GM21786 (cell line): ENCODE data around the gene BHMT2.

ENCODE experiments used
- ATAC-seq: cut with Tn5 transposase; IDR thresholded peaks from one replicate; pipeline ENCODE4 v1.9.1; 2021; ENCODE audit not compliant: unreplicated experiment

The BHMT2 gene

DNA sequence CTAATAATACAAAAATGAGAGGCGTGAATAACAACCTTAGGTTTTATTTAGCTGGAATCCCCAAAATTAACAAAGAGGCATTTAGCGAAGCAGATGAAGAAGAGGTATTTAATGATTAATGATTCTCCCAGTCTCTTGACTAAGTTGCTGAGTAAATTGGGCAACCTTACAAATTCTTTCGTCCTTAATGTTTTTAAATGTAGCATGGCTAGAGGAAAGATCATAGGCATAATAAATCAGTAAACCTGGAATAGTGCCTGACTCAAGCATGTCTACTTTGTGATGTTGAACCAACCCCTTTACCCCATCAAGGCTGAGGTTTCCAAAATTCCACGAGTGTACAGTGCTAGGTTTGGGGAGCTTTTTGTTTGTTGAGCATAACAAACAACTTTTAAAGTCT lies 49.9 kb downstream of the BHMT2 start:
- no peak for ATAC-seq

DNA sequence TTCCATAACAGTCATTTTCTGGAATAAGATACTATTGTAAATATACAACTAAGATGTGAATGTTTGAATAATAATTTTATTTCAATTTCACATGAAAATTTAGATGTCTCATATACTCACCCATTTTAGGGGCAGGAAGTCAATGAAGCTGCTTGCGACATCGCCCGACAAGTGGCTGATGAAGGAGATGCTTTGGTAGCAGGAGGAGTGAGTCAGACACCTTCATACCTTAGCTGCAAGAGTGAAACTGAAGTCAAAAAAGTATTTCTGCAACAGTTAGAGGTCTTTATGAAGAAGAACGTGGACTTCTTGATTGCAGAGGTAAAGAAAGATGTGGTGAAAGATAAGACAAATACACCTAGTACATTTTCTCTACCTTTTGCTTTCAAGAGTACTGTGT lies 50.7 kb downstream of the BHMT2 start:
- no peak for ATAC-seq

DNA sequence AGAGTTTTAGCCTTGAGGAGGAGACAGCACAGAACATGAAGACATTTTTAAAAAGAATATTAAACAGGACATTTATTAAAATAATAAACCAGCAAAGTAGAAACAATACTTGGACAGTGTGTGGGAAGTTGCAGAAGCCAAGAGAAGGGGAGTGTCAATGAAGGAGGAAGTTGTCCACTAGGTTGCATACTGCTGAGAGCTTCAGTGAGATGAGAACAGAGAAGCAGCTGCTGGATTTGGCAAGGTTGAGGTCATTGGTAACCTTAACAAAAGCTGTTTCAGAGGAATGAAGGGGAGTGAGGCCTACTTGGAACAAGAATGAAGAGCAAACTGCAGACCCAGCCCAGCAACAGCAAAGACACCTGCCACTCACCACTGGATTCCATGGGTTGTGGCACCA lies 53.4 kb downstream of the BHMT2 start:
- no peak for ATAC-seq

DNA sequence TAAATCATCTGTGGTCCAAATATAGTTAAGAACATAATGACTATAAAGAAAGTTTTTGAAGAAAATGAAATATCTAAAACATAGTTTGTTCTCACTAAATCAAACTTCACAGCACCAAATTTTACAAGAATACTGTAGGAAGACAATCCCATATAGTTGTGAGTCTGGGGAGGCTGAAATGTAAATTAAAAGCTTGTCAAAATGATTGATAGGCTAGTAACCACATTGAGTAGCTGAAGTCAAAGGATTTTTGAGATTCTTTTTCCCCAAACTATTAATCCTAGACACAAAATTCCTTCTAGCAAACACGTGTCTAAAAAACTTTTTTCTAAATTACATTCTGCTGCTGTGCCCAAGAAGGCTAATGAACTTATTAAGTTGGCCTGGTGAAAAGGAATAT lies 55.0 kb downstream of the BHMT2 start:
- ATAC-seq, result no peak

DNA sequence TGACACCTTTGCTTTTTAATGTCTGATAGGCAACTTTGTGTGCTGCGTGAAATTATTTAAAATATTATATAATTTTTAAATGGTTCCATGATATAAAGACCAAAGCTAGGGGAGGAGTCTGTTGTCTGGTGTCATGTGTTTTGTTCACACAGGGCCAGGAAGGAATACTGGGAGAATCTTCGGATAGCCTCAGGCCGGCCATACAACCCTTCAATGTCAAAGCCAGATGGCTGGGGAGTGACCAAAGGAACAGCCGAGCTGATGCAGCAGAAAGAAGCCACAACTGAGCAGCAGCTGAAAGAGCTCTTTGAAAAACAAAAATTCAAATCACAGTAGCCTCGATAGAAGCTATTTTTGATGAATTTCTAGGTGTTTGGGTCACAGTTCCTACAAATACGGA lies 61.2 kb downstream of the BHMT2 start:
- ATAC-seq, result no peak

DNA sequence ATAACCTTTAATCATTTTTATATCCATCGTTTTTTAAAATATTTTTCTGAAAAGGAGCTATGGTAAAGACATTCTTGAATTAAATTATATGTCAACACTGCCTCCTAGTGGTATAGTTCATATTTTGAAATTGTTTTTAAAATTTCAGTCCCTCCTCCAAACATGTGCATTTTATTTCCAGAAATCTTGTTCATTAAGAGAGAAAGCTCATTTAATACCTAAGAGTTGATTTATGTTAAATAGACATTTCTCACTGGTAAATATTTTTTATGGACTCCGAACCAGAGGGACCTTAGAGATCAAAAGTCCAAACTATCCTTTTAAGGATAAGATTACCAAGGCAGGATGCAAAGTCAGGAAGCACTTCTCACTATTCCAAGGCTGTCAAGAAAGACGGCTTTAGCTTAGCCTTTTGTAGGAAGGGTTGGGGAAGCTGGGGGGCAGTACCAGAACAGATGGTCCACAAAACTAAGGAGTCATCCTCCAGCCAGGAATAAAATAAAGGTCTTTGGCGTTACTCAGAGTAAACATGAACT lies 63.6 kb downstream of the BHMT2 start:
- ATAC-seq, result no peak

DNA sequence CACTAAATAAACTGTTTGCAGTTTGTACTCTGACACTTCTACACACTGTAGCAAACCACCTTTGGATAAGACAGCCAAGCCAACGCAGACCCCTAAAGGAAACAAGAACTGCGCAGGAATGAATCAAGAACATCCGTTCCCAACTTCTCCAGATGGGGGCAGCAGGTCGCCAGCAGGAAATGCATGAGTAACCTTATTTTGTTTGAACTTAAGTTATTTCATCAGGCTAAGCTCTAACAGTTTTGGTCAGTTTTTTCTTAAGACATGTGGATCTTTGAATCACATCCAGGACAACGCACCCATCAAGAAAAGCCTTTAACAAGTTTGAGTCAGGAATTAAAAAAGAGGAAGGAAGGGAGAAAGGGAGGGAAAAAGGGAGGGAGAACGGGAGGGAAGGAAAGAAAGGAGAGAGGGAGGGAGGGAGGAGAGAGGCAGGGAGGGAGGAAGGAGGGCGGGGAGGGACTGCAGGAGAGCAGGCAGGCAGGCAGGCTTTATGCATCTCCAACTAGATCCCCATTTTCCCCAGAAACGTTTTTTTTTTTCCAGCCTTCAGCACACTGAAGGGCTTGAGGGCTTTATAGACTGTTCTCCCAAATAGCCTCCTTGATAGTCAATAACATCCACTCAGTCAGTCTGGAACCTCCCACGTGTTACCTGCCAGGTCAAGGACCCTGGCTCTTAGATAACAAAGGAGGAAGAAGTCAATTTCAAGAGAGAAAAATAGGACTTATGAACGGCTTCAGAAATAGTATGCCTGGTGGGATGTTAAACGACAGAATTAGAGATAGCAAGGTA lies 64.3 kb downstream of the BHMT2 start:
- ATAC-seq, result no peak

DNA sequence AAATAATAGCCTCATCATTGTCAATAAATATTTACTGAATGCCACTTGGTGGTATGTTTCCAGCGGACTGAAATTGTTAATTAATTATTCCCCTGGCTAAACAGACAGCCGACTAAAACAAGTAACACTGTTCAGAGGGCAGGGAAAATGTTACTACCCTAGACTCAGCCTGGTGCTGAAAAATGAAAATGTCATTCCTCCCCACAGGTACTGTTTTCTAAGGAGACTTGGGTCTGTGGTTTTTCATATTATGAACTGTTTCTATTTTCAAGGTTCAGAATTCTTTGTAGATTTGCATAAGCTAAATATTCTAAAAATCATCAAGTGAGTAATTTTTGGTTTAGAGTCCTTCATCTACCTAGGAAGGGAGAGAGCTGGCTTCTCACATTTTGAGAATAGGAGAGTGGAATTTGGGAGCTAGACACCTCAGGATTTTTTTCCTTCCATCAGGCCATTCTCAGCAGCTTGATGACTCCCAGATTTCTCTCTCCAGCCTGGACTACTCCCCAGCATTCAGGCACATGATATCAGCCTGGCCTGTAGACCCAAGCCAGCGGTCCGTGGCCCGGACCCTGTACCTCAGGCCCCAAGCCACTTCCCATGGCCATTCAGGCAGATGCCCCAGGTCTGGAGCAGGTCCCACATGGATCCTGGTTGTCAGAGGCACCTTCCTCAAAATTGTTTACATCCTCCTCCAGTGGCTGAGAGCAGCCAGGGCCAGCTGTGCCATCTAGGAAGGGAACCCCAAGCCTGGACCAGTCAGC lies 66.4 kb downstream of the BHMT2 start:
- no peak for ATAC-seq

DNA sequence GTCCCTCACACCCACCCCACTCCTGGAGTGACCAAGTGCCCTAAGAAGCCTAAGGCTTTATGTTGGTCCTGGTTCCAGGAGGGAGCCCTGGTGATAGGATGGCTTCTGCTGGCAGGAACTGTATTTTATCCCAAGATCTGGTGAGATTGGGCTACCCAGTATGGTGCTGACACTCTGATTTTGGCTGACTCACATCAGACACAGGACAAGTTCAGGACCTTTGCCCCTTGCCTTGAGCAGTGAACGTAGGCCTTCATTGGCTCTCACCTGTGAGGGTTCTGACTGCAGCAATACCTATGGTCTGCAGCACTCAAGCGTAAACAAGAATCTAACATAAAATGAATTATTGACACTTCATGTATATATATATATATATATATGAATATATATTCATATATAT lies 67.1 kb downstream of the BHMT2 start:
- no peak for ATAC-seq
